Choroid plexus epithelial cell (primary cell): Measurements from ENCODE around the gene LACTB.

Source experiments
- DNase-seq: peaks from one replicate; pipeline ENCODE4 v3.0.0-alpha.2; 2010; ENCODE audit warnings: low read depth
- H3K4me3 ChIP-seq: 2 replicates; pipeline ENCODE4 v1.5.1; 2011; ENCODE audit warnings: low read depth, mild to moderate bottlenecking, control low read depth, low read length, moderate library complexity
- TF ChIP-seq, protein P1 (sequence below): conservative IDR thresholded peaks from 2 replicates; pipeline ENCODE4 v1.5.1; 2011; ENCODE audit warnings: low read depth, mild to moderate bottlenecking, control low read depth, inconsistent platforms, low read length, moderate library complexity

The LACTB gene

DNA sequence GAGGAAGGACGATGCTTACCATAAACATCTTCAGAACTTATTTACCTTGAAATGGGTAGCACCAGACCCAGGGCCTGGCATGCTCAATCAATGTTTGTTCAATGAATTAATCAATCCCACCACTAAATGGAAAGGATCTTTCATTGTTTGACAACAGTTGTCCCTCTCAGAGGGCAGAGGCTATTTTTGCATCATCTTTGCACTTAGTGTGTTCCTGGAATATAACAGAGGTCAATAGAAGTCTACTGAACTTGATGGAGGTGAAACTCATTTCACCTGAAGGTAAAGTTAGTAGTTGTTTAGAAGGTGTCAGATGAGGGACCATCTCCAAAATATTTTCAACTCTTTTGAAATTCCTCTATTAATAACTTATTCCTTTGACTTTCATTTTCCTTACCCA, 36.9 kb upstream of the LACTB start:
- TF ChIP-seq, protein P1, sequence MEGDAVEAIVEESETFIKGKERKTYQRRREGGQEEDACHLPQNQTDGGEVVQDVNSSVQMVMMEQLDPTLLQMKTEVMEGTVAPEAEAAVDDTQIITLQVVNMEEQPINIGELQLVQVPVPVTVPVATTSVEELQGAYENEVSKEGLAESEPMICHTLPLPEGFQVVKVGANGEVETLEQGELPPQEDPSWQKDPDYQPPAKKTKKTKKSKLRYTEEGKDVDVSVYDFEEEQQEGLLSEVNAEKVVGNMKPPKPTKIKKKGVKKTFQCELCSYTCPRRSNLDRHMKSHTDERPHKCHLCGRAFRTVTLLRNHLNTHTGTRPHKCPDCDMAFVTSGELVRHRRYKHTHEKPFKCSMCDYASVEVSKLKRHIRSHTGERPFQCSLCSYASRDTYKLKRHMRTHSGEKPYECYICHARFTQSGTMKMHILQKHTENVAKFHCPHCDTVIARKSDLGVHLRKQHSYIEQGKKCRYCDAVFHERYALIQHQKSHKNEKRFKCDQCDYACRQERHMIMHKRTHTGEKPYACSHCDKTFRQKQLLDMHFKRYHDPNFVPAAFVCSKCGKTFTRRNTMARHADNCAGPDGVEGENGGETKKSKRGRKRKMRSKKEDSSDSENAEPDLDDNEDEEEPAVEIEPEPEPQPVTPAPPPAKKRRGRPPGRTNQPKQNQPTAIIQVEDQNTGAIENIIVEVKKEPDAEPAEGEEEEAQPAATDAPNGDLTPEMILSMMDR: no peak
- H3K4me3 ChIP-seq: no peak overlapping the region
- DNase-seq: no peak

DNA sequence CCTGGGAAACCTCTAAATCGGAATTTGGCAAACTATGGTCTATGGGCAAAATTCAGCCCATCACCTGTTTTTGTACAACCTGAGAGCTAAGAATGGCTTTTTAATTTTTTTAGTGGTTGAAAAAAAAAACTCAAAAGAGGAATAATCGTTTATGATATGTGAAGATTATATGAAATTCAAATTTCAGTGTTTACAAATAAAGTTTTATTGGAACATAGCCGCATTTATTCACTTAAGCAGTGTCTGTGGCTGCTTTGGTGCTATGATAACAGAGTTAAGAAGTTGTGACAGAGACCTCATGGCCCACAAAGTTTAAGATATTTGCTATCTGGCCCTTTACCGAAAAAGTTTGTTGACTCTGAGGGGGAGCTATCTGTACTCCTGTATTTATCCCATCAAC, 36.4 kb upstream of the LACTB start:
- H3K4me3 ChIP-seq: no peak overlapping the region
- DNase-seq: no peak
- TF ChIP-seq, protein P1: no peak

DNA sequence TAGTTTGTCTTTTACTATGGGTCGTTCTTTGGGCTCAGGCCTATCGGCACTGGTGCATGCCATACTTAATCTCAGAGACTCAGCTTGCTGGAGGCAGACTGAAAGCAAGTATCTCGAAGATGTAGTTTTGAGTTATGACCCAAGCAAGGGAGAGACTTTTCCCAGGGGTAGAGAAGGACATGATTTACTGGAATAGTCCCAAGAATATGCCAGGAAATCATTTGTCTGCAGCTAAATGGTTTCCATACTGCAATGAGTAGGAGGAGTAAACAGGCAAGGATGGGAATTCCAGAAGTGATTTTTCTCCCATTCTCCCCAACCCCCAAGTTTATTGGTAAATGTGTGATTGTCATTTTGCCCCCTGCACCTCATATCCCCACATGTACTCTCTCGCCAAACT, 35.4 kb upstream of the LACTB start:
- TF ChIP-seq, protein P1: no peak
- DNase-seq: no peak
- no peak overlapping the region for H3K4me3 ChIP-seq

DNA sequence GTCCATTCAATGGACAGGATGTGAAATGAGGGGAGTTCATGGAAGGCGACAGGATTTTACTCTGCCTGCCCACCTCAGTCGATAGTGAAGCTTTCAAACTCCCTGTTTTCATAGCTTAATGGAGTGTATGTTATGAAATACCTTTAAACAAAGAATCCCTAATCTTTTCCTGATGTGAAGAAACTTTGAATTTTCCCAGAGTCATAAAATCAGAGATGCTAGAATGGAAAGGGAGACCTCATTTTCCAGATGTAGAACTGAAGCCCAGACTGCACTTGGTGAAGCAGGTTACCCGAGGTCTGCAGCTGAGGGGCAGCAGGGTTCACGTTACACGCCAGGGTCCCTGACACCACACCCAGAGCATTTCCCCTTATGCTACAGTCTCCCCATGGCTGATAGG, 34.7 kb upstream of the LACTB start:
- no peak overlapping the region for H3K4me3 ChIP-seq
- TF ChIP-seq, protein P1: no peak
- DNase-seq: no peak

DNA sequence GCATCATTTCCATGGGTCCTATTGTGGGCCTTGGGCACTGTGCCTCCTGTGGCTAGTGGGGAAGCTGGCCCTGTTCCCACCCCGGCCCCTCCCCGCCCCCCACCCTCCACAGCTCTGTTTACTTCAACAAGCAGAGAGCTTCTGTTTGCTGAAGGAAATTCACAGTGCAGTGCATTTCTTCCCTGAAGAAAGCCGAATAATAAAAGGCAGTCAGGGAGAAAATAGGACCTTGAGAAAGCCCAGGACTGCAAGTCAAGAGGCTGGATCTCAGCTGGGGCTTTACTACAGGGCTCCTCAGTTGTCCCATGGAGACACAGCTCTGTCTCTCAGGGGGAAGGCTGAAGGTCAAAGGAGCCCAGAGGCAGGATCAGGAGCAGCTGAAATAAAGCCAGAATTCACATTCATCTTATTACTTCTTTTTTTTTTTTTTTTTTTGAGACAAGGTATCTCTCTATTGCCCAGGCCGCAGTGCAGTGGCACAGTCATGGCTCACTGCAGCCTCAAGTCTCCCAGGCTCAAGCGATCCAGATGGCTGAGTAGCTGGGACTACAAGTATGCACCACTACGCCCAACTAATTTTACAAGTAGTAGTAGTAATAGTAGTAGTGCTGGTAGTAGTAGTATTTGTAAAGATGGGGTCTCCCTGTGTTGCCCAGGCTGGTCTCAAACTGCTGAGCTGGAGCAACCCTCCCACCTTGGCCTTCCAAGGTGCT, 33.0 kb upstream of the LACTB start:
- TF ChIP-seq, protein P1: no peak

DNA sequence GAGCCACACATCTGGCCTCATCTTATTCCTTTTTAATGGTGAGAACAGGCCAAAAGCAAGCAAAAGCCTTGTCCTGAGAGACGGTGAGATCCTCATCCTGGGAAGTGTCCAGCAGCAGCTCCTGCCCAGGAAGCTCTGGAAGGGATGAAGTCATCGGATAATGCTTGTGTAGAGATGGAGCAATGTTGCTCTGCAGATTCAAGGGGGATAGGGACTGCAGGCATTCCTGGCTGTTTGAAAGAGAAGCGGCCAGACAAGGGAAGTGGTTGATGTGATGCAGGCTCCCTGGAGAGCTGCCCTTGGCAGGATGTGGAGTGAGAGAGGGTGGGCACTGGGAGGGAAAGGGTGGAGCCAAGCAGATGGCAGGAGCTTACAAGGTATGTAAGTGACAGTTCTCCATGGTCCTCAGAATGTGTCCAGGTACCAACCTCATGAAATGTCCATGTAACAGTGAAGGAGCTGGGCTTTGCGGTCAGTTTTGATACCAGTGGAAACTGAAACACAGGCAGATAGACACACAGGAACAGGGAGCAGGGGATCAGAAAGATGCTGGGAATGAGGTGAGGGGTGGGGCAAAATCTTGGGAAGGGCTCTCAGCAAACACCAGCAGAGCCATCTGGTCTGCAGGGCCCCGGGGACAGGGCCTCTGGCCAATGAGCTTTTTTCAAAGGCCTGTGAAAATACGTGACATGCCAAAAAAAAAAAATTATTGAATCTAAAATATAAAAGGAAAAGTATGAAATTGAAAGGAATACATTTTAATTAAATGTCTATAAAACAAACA, 32.2 kb upstream of the LACTB start:
- H3K4me3 ChIP-seq: no peak overlapping the region
- TF ChIP-seq, protein P1: no peak
- DNase-seq: peak; percentile 91

More for the DNA sequence above, 33.0 kb upstream of the LACTB start:
- H3K4me3 ChIP-seq: no peak overlapping the region
- DNase-seq: no peak
